HepG2 (cell line): ENCODE measurements around the gene RRAD. TPM values are rescaled to one million over a fixed set of nuclear protein-coding genes. Genes with fewer than 3 reads are reported as not detected.

Source experiments
- ATAC-seq: fragments of 200-7000 bp; cut with Tn5 transposase; 3 replicates; pipeline ENCODE4 v1.9.1; 2020; ENCODE audit warnings: mild to moderate bottlenecking, moderate library complexity
- BruUV-seq: library from RNA; stranded (reverse); fragments of 400-500 nt; replicated peaks from 2 replicates; lab custom pipeline; 2021; lab: Mats Ljungman, UMichigan
- CTCF ChIA-PET: fragments of 300-600 bp; formaldehyde crosslinking; extraction: SDS; loops from one replicate; lab custom pipeline; 2021; ENCODE audit warnings: low total read pairs, inconsistent platforms, low intra/inter-chr PET ratio; lab: Yijun Ruan, JAX
- POLR2A ChIA-PET: fragments of 350-600 bp; sonication (Branson Sonifier 250); formaldehyde crosslinking; loops from one replicate; lab custom pipeline; 2020; ENCODE audit warnings: antibody characterized with exemption, inconsistent platforms; lab: Yijun Ruan, JAX
- DNase-seq: peaks from one replicate; pipeline ENCODE4 v3.0.0-alpha.2; 2015; ENCODE audit warnings: low spot score
- FAIRE-seq: peaks from 3 replicates; lab custom pipeline; 2011; peaks lifted over from hg19 to GRCh38; lab: Jason Lieb, UNC
- H2AFZ ChIP-seq: one replicate; pipeline ENCODE4 v1.6.1; 2011; ENCODE audit warnings: low read length, inconsistent platforms
- H3K27ac ChIP-seq: fragments of 300-600 bp; 3 replicates; pipeline ENCODE4 v1.8.0; 2011; ENCODE audit warnings: mixed run types, mild to moderate bottlenecking, mixed read lengths, low read length, inconsistent platforms; ENCODE audit not compliant: insufficient read depth; ENCODE audit errors: extremely low read length
- H3K27me3 ChIP-seq, 2 experiments: fragments of 200-600 bp in 1 of 2; 2 replicates in 1 of 2; 3 replicates in 1 of 2; pipeline versions ENCODE4 v1.6.0 to v1.8.0; 2011; ENCODE audit warnings: low read length in 2 of 2, mild to moderate bottlenecking in 2 of 2, moderate library complexity in 2 of 2, inconsistent platforms in 1 of 2; ENCODE audit not compliant: insufficient read depth in 2 of 2, control insufficient read depth in 1 of 2
- H3K36me3 ChIP-seq, 2 experiments: fragments of 200-600 bp in 1 of 2; replicated peaks in 1 of 2; 2 replicates in 1 of 2; 3 replicates in 1 of 2; pipeline versions ENCODE4 v1.5.1 to v1.8.0; 2011; ENCODE audit warnings: low read length in 2 of 2, inconsistent platforms in 1 of 2; ENCODE audit not compliant: insufficient read depth in 2 of 2, control insufficient read depth in 1 of 2
- H3K4me1 ChIP-seq: 2 replicates; pipeline ENCODE4 v1.5.1; 2012; ENCODE audit warnings: low read length, inconsistent platforms; ENCODE audit not compliant: insufficient read depth
- H3K4me2 ChIP-seq: 2 replicates; pipeline ENCODE4 v1.6.0; 2011; ENCODE audit warnings: low read depth, low read length, inconsistent platforms
- H3K4me3 ChIP-seq, 3 experiments: fragments of 200-600 bp in 1 of 3; sonication (generic), shearing (Covaris generic) in 1 of 3; replicated peaks in 1 of 3; 2 replicates each; pipeline ENCODE4 v1.5.1; 2011 to 2016; ENCODE audit warnings: low read length in 3 of 3, inconsistent platforms in 2 of 3, low read depth in 2 of 3, mild to moderate bottlenecking in 2 of 3, control low read depth in 1 of 3, mixed read lengths in 1 of 3; ENCODE audit not compliant: insufficient read depth in 1 of 3
- H3K79me2 ChIP-seq: one replicate; pipeline ENCODE4 v1.6.1; 2011; ENCODE audit warnings: low read length, inconsistent platforms; ENCODE audit not compliant: insufficient read depth
- H3K9ac ChIP-seq: 2 replicates; pipeline ENCODE4 v1.6.0; 2011; ENCODE audit warnings: mild to moderate bottlenecking, low read depth, low read length, inconsistent platforms; ENCODE audit not compliant: insufficient read depth
- H3K9me3 ChIP-seq: 2 replicates; pipeline ENCODE4 v1.5.1; 2012; ENCODE audit warnings: mild to moderate bottlenecking, low read length
- H4K20me1 ChIP-seq: 2 replicates; pipeline ENCODE4 v1.6.0; 2011; ENCODE audit warnings: inconsistent platforms, mild to moderate bottlenecking, low read length, moderate library complexity; ENCODE audit not compliant: insufficient read depth
- ATF7 ChIP-seq, 2 experiments: fragments of 450-650 bp in 1 of 2; sonication (generic) in 1 of 2; formaldehyde crosslinking in 1 of 2; IDR thresholded peaks; 2 replicates each; pipeline versions ENCODE4 v1.4.0 to v1.6.1; 2016 to 2020; ENCODE audit warnings: antibody characterized with exemption in 1 of 2, mild to moderate bottlenecking in 1 of 2, missing genetic modification reagents in 1 of 2
- HNF4A ChIP-seq: sonication (generic); formaldehyde crosslinking; IDR thresholded peaks from 2 replicates; pipeline ENCODE4 v1.4.0; 2020; ENCODE audit warnings: missing genetic modification reagents
- HNRNPL ChIP-seq: fragments of 200-400 bp; formaldehyde crosslinking; IDR thresholded peaks from 2 replicates; pipeline ENCODE4 v1.6.1; 2017; ENCODE audit warnings: mild to moderate bottlenecking, low read depth, low read length
- MIXL1 ChIP-seq: IDR thresholded peaks from 2 replicates; pipeline ENCODE4 v1.6.1; 2016
- NCOR1 ChIP-seq: fragments of 200-600 bp; sonication (generic); IDR thresholded peaks from 2 replicates; pipeline ENCODE4 v1.7.0; 2017; ENCODE audit warnings: antibody characterized with exemption, low read length, borderline replicate concordance
- PAXIP1 ChIP-seq: sonication (generic); formaldehyde crosslinking; conservative IDR thresholded peaks from 2 replicates; pipeline ENCODE4 v1.4.0; 2020; ENCODE audit warnings: mild to moderate bottlenecking, missing genetic modification reagents, moderate library complexity
- ZNF670 ChIP-seq: sonication (generic); formaldehyde crosslinking; IDR thresholded peaks from 2 replicates; pipeline ENCODE4 v1.8.0; 2022; ENCODE audit warnings: mild to moderate bottlenecking, missing genetic modification reagents, borderline replicate concordance
- WGBS: methylation state at CpG from one replicate; pipeline ENCODE4 v1.1.6; 2017; ENCODE audit warnings: low lambda C conversion rate; 5-methylcytosine and 5-hydroxymethylcytosine counted together
- in situ Hi-C: cut with HindIII; loops from 2 replicates; pipeline ENCODE4 v1.10.0; 2017; ENCODE audit warnings: low pct_unique_long_range_greater_than_20kb; ENCODE audit not compliant: extremely low pct_ligation_motif_present
- intact Hi-C: fragments of 100-400 bp; cut with micrococcal nuclease; formaldehyde crosslinking; loops from one replicate; pipeline ENCODE4 v1.10.0; 2022; ENCODE audit not compliant: unreplicated experiment
- polyA plus RNA-seq, 8 experiments: library from polyadenylated mRNA; depleted of rRNA in 3 of 8; stranded (reverse) in 7 of 8; unstranded in 1 of 8; fragments of >200 nt; fragmentation: Illumina TruSeq in 4 of 8; extraction: Trizol in 4 of 8; gene quantifications; 2 replicates each; pipeline versions ENCODE4 v1.2.1 to v1.2.3, GENCODE V29; 2011 to 2016; ENCODE audit warnings: low read depth in 4 of 8, missing spikeins in 1 of 8, mixed read lengths in 1 of 8; ENCODE audit not compliant: insufficient read depth in 1 of 8
- total RNA-seq, 5 experiments: library from RNA; depleted of rRNA; stranded (reverse); fragments of >200 nt; fragmentation: Illumina TruSeq; extraction: Trizol; gene quantifications; 2 replicates each; pipeline ENCODE4 v1.2.3, GENCODE V29; 2016; ENCODE audit warnings: low read depth in 1 of 5
- TF ChIP-seq, protein P1 (sequence below): sonication (generic); formaldehyde crosslinking; IDR thresholded peaks from 2 replicates; pipeline ENCODE4 v1.4.0; 2020; ENCODE audit warnings: missing genetic modification reagents

The RRAD gene
- total and polyA plus RNA-seq, 2 of the 13 experiments (the other 11 are each of a cell fraction or from before 2014, with no cell fraction given), result 0.80 to 1.1 TPM

DNA sequence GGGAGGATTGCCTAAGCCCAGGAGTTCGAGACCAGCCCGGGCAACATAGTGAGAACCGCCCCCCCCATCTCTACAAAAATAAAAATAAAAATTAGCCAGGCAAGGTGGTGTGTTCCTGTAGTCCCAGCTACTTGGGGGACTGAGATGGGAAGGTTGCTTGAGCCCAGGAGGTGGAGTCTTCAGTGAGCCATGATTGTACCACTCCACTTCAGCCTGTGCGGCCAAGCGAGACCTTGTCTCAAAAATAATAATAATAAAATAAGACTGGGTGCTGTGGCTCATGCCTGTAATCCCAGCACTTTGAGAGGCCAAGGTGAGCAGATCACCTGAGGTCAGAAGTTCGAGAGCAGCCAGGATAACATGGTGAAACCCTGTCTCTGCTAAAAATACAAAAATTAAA lies 33.5 kb downstream of the RRAD start:
- DNase-seq, result no peak
- 97% methylated on average over 6 of the region's 6 CpGs for WGBS
- in situ Hi-C loops, result no loop called here

GRCh38 chr16:66891360-66891759 lies 34.0 kb downstream of the RRAD start:
- WGBS, result 72% methylated on average over 4 of the region's 4 CpGs
- Histone ChIP-seq H3K4me1 (peaks cover 33% of the 10 kb centered on the region), H3K4me3 (no peak overlapping the region), H3K36me3 (peaks cover 5 to 11% of the 10 kb centered on the region in 2 experiments; a peak in 4 of 5 replicates), H3K27me3 (peaks cover 0 to 2% of the 10 kb centered on the region in 2 experiments; a peak in 1 of 5 replicates), H3K9me3 (no peaks in the 10 kb centered on the region), H3K9ac (no peak overlapping the region), H4K20me1 (no peaks in the 10 kb centered on the region), H3K4me2 (no peak overlapping the region), H2AFZ (no peak overlapping the region), H3K79me2 (no peaks in the 10 kb centered on the region), H3K27ac (peak overlapping the region; percentile 19)
- in situ Hi-C loops, result no loop called here
- intact Hi-C loops, result loop anchor here (10.0 kb wide), 1 partner anchor 263 kb away; the partner anchor contains the start of genes B3GNT9, FBXL8 and TRADD
- POLR2A ChIA-PET, result interaction anchor here (0.9 to 4.0 kb wide), 3 partner anchors 11 to 70 kb away, joined by 3 to 15 read pairs (median 4); partner anchors contain the start of genes CES3 and PDP2
- BruUV-seq, result no TSS peak
- DNase-seq (no peak), FAIRE-seq (no peak), ATAC-seq (no peak)
- TF ChIP-seq HNF4A (CRISPR knock-in tag) (peak; percentile 73), PAXIP1 (CRISPR knock-in tag) (0 out of 2 replicates have a peak, but pooled peaks have one; percentile 15), NCOR1 (peak; percentile 20; the same call in 1 of the 2 replicates), HNRNPL (0 out of 2 replicates have a peak, but pooled peaks have one; percentile 32), ATF7 (IDR thresholded peaks at IDR 0.05) (no peak), ATF7 (CRISPR knock-in tag; IDR thresholded peaks at IDR 0.05) (no peak), ZNF670 (no peak)
- TF ChIP-seq, protein P1, sequence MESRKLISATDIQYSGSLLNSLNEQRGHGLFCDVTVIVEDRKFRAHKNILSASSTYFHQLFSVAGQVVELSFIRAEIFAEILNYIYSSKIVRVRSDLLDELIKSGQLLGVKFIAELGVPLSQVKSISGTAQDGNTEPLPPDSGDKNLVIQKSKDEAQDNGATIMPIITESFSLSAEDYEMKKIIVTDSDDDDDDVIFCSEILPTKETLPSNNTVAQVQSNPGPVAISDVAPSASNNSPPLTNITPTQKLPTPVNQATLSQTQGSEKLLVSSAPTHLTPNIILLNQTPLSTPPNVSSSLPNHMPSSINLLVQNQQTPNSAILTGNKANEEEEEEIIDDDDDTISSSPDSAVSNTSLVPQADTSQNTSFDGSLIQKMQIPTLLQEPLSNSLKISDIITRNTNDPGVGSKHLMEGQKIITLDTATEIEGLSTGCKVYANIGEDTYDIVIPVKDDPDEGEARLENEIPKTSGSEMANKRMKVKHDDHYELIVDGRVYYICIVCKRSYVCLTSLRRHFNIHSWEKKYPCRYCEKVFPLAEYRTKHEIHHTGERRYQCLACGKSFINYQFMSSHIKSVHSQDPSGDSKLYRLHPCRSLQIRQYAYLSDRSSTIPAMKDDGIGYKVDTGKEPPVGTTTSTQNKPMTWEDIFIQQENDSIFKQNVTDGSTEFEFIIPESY (CRISPR knock-in tag), result 0 out of 2 replicates have a peak, but pooled peaks have one; percentile 45
- CTCF ChIA-PET, result no interaction called here

More for the DNA sequence above, 33.5 kb downstream of the RRAD start:
- no peak overlapping the region for H3K4me3 ChIP-seq
- H3K36me3 ChIP-seq, result peaks cover 3 to 6% of the 10 kb centered on the region in 2 experiments; a peak in 4 of 5 replicates
- no peak for TF ChIP-seq MIXL1 (CRISPR knock-in tag)
- H3K4me2 ChIP-seq, result no peak overlapping the region
- no peak for FAIRE-seq
- H3K9ac ChIP-seq, result no peak overlapping the region
- no peak for ATAC-seq
- peaks cover 37% of the 10 kb centered on the region for H3K4me1 ChIP-seq
- intact Hi-C loops, result loop anchor here (10.0 kb wide), 1 partner anchor 263 kb away; the partner anchor contains the start of genes B3GNT9, FBXL8 and TRADD
- H4K20me1 ChIP-seq, result no peaks in the 10 kb centered on the region
- no peak overlapping the region for H2AFZ ChIP-seq
- ChIA-PET CTCF (no interaction called here), POLR2A (interaction anchor here (1.7 to 4.0 kb wide), 2 partner anchors 12 to 14 kb away, joined by 4 to 15 read pairs; partner anchors contain the start of gene PDP2)
- no peak overlapping the region for H3K27ac ChIP-seq
- BruUV-seq, result no TSS peak
- H3K9me3 ChIP-seq, result no peaks in the 10 kb centered on the region
- H3K27me3 ChIP-seq, result peaks cover 0 to 2% of the 10 kb centered on the region in 2 experiments; a peak in 1 of 5 replicates
- H3K79me2 ChIP-seq, result no peaks in the 10 kb centered on the region
